ENCODE data around the gene TRPM7. TPM values are rescaled to one million over a fixed set of nuclear protein-coding genes. Genes with fewer than 3 reads are reported as not detected.

TRPM7 gene
- polyA plus RNA-seq, 1 donor (not counting 4 experiments of a cell fraction or from before 2014, with no cell fraction given) = 25.4 TPM

- no peaks in the 10 kb centered on the region for H3K4me1 ChIP-seq (ENCODE audit: control insufficient read depth, extremely low read depth, insufficient read depth, low read length)
- H3K4me3 ChIP-seq (ENCODE audit: control insufficient read depth in 2 of 3, extremely low read depth in 1 of 3, insufficient read depth in 2 of 3, low read depth in 1 of 3, low read length in 3 of 3) = no peak overlapping the region
- no peak overlapping the region for H3K9ac ChIP-seq (ENCODE audit: control insufficient read depth, extremely low read depth, insufficient read depth, low read length)
- H2AFZ ChIP-seq (ENCODE audit: control insufficient read depth, low read length) = no peak overlapping the region
- DNase-seq (ENCODE audit: low read depth, low spot score) (no peak), FAIRE-seq (no peak)
- H3K27me3 ChIP-seq (ENCODE audit: control insufficient read depth, extremely low read depth, insufficient read depth, low read length) = no peaks in the 10 kb centered on the region
- H3K36me3 ChIP-seq (ENCODE audit: control insufficient read depth in 2 of 2, extremely low read depth in 1 of 2, insufficient read depth in 2 of 2, low read length in 2 of 2) = no peaks in the 10 kb centered on the region
- dilution Hi-C loops (cut with MboI; ENCODE audit: extremely low pct_ligation_motif_present, low sequenced_read_pairs) = no loop called here
- no peak overlapping the region for H3K27ac ChIP-seq (ENCODE audit: control insufficient read depth, insufficient read depth, low read length)
- H4K20me1 ChIP-seq (ENCODE audit: control insufficient read depth, extremely low read depth, insufficient read depth, low read length) = no peaks in the 10 kb centered on the region
- TF ChIP-seq CTCF (optimal IDR thresholded peaks at IDR 0.05 in 1 of 3, IDR thresholded peaks at IDR 0.05 in 1 of 3, conservative IDR thresholded peaks at IDR 0.05 in 1 of 3; ENCODE audit: extremely low read depth in 1 of 3, insufficient read depth in 2 of 3, low read length in 3 of 3) = no peak
- no peak for TF ChIP-seq EZH2 (IDR thresholded peaks at IDR 0.05; ENCODE audit: low read length)
- H3K9me1 ChIP-seq (ENCODE audit: control insufficient read depth, extremely low read depth, insufficient read depth, low read length) = no peaks in the 10 kb centered on the region
- H3K9me3 ChIP-seq (ENCODE audit: control insufficient read depth, low read depth, low read length) = no peaks in the 10 kb centered on the region
- H3K4me2 ChIP-seq (ENCODE audit: control insufficient read depth, extremely low read depth, insufficient read depth, low read depth, low read length) = no peak overlapping the region
- no peaks in the 10 kb centered on the region for H3K79me2 ChIP-seq (ENCODE audit: control insufficient read depth, insufficient read depth, low read length)
Observed at GRCh38 chr15:50543556-50543955, 143.0 kb downstream of the TRPM7 start.

- DNase-seq (ENCODE audit: low read depth, low spot score) (no peak), FAIRE-seq (no peak)
- no peaks in the 10 kb centered on the region for H3K9me1 ChIP-seq (ENCODE audit: control insufficient read depth, extremely low read depth, insufficient read depth, low read length)
- H3K4me2 ChIP-seq (ENCODE audit: control insufficient read depth, extremely low read depth, insufficient read depth, low read depth, low read length) = no peak overlapping the region
- H3K27me3 ChIP-seq (ENCODE audit: control insufficient read depth, extremely low read depth, insufficient read depth, low read length) = no peaks in the 10 kb centered on the region
- TF ChIP-seq CTCF (optimal IDR thresholded peaks at IDR 0.05 in 1 of 3, IDR thresholded peaks at IDR 0.05 in 1 of 3, conservative IDR thresholded peaks at IDR 0.05 in 1 of 3; ENCODE audit: extremely low read depth in 1 of 3, insufficient read depth in 2 of 3, low read length in 3 of 3) (no peak), EZH2 (IDR thresholded peaks at IDR 0.05; ENCODE audit: low read length) (no peak)
- no peak overlapping the region for H2AFZ ChIP-seq (ENCODE audit: control insufficient read depth, low read length)
- no peak overlapping the region for H3K9ac ChIP-seq (ENCODE audit: control insufficient read depth, extremely low read depth, insufficient read depth, low read length)
- no peaks in the 10 kb centered on the region for H3K36me3 ChIP-seq (ENCODE audit: control insufficient read depth in 2 of 2, extremely low read depth in 1 of 2, insufficient read depth in 2 of 2, low read length in 2 of 2)
- H3K4me1 ChIP-seq (ENCODE audit: control insufficient read depth, extremely low read depth, insufficient read depth, low read length) = no peaks in the 10 kb centered on the region
- H3K79me2 ChIP-seq (ENCODE audit: control insufficient read depth, insufficient read depth, low read length) = no peaks in the 10 kb centered on the region
- no peaks in the 10 kb centered on the region for H3K9me3 ChIP-seq (ENCODE audit: control insufficient read depth, low read depth, low read length)
- no peak overlapping the region for H3K27ac ChIP-seq (ENCODE audit: control insufficient read depth, insufficient read depth, low read length)
- H4K20me1 ChIP-seq (ENCODE audit: control insufficient read depth, extremely low read depth, insufficient read depth, low read length) = no peaks in the 10 kb centered on the region
- dilution Hi-C loops (cut with MboI; ENCODE audit: extremely low pct_ligation_motif_present, low sequenced_read_pairs) = no loop called here
- no peak overlapping the region for H3K4me3 ChIP-seq (ENCODE audit: control insufficient read depth in 2 of 3, extremely low read depth in 1 of 3, insufficient read depth in 2 of 3, low read depth in 1 of 3, low read length in 3 of 3)
Observed at GRCh38 chr15:50542887-50543210, 143.7 kb downstream of the TRPM7 start.

Data from keratinocyte (primary cell).